ENCODE results near the gene GPR83. TPM values are rescaled to one million over a fixed set of nuclear protein-coding genes. Genes with fewer than 3 reads are reported as not detected.
A peak's percentile ranks its signal among the peaks of the same experiment; 100 is the strongest.

The GPR83 gene
- 0.34 and 0.77 TPM in 2 replicates for total RNA-seq (2013; cell fraction: nucleolus; rRNA removed)
- total RNA-seq (2014; rRNA removed) (not detected in 2 replicates), total RNA-seq (2014; rRNA removed; fragmentation: Illumina TruSeq; extraction: Trizol) (not detected in 2 replicates), total RNA-seq (2021) (0.11 TPM in 1 of 2 replicates, not detected in the other), polyA plus RNA-seq (2011; rRNA removed) (0.16 and 0.19 TPM in 2 replicates), polyA plus RNA-seq (2014; fragmentation: Illumina TruSeq; extraction: Trizol) (0.03 and 0.16 TPM in 2 replicates), polyA plus RNA-seq (2014; fragmentation: Nextera tagmentation; extraction: Ambion mirVana) (not detected), polyA plus RNA-seq (2014; rRNA removed) (0.05 and 0.08 TPM in 2 replicates), polyA plus RNA-seq (2016; fragmentation: Nextera tagmentation; extraction: Ambion mirVana) (not detected), polyA minus RNA-seq (2011; rRNA and poly(A)+ RNA removed) (0.51 and 0.52 TPM in 2 replicates), Bru-seq, nascent RNA (percentile 34 among the genes with signal in this experiment), BruChase-seq, experiment 1, labeled RNA remaining after a 6-hour chase (percentile 51 among the genes with signal in this experiment), BruChase-seq, experiment 2, labeled RNA remaining after a 2-hour chase (percentile 53 among the genes with signal in this experiment)
- 0.16 TPM for polyA plus RNA-seq (2011; ENCODE audit: low read depth)
- 0.13 and 0.21 TPM in 2 replicates for polyA plus RNA-seq (2011; cell fraction: cytosol; rRNA removed)
- polyA plus RNA-seq (2011; cell fraction: nucleus; rRNA removed) = 0.84 and 1.4 TPM in 2 replicates
- polyA plus RNA-seq (2012) = 0.04 and 0.12 TPM in 2 replicates
- not detected in 2 replicates for polyA minus RNA-seq (2011; cell fraction: cytosol; rRNA and poly(A)+ RNA removed)
- 0.60 and 1.5 TPM in 2 replicates for polyA minus RNA-seq (2011; cell fraction: nucleus; rRNA and poly(A)+ RNA removed)
- long read RNA-seq, experiment 1 = 0 reads
- long read RNA-seq, experiment 2 = 0 reads

- ATAC-seq (peak; percentile 39), DNase-seq (ENCODE audit: low read depth, low spot score) (no peak), FAIRE-seq (no peak)
- ChIA-PET POLR2A (no interaction called here), RAD21 (ENCODE audit: unreplicated experiment) (interaction anchor here (1.2 kb wide), 1 partner anchor 104 kb away, joined by 3 read pairs; no protein-coding TSS in a partner anchor), CTCF (no interaction called here), SMC1A (ENCODE audit: uncharacterized antibody, unreplicated experiment) (no interaction called here)
- intact Hi-C loops (cut with micrococcal nuclease; ENCODE audit: unreplicated experiment) (no loop called here), in situ Hi-C loops (cut with MboI) (no loop called here)
- Histone ChIP-seq H3K4me3 (no peak within 1 kb of the TSS), H3K27ac (ENCODE audit: control insufficient read depth, insufficient read depth) (no peak within 1 kb of the TSS), H3K36me3 (ENCODE audit: control insufficient read depth in 2 of 2, insufficient read depth in 2 of 2, low read length in 1 of 2) (no peaks in the 10 kb centered on the region), H3K9ac (ENCODE audit: control insufficient read depth, insufficient read depth, low read length) (no peak within 1 kb of the TSS), H3K4me1 (ENCODE audit: control insufficient read depth, insufficient read depth, low read length) (no peaks in the 10 kb centered on the region), H3K9me3 (replicated peaks; ENCODE audit: control insufficient read depth, insufficient read depth, low read length) (no peaks in the 10 kb centered on the region), H3K4me2 (ENCODE audit: control insufficient read depth, insufficient read depth) (no peak within 1 kb of the TSS), H2AFZ (ENCODE audit: control insufficient read depth, low read depth, low read length) (no peak within 1 kb of the TSS), H4K20me1 (ENCODE audit: control insufficient read depth, insufficient read depth) (no peaks in the 10 kb centered on the region; the same call in 1 of the 2 replicates), H3K27me3 (replicated peaks in 1 of 2; ENCODE audit: control insufficient read depth in 2 of 2, insufficient read depth in 2 of 2, low read length in 1 of 2) (peaks cover 0 to 8% of the 10 kb centered on the region in 2 experiments; a peak in 3 of 4 replicates), H3K79me2 (ENCODE audit: control insufficient read depth, insufficient read depth, low read length) (no peaks in the 10 kb centered on the region)
- TF ChIP-seq HDAC6 (IDR thresholded peaks at IDR 0.05; ENCODE audit: unreplicated experiment) (peak; percentile 40), RUNX3 (IDR thresholded peaks at IDR 0.05; ENCODE audit: low read length) (no peak), EGR1 (IDR thresholded peaks at IDR 0.05; ENCODE audit: borderline replicate concordance in 1 of 2, low read depth in 2 of 2, low read length in 2 of 2) (no peak), CHD4 (IDR thresholded peaks at IDR 0.05) (no peak), ZNF687 (IDR thresholded peaks at IDR 0.05) (no peak)
- no TSS peak for BruUV-seq (replicated peaks)
- 32% methylated on average over 61 of the region's 73 CpGs for whole genome bisulfite sequencing (ENCODE audit: insufficient coverage, insufficient replicate concordance, low lambda C conversion rate, missing lambda C conversion rate)
These were observed at the start of gene GPR83 for GRCh38 chr11:94400839-94401772. GPR83 (minus strand) TSS chr11:94401419; CDS start chr11:94401247, 172 bp downstream.
